GM12872 (cell line): ENCODE measurements around the gene ANKRD63.

Experiments
- TF ChIP-seq, protein P1 (sequence below): IDR thresholded peaks from 3 replicates; pipeline ENCODE4 v1.5.1; 2011; ENCODE audit warnings: low read depth, mild to moderate bottlenecking, low read length, moderate library complexity; ENCODE audit not compliant: insufficient read depth

The ANKRD63 gene

DNA sequence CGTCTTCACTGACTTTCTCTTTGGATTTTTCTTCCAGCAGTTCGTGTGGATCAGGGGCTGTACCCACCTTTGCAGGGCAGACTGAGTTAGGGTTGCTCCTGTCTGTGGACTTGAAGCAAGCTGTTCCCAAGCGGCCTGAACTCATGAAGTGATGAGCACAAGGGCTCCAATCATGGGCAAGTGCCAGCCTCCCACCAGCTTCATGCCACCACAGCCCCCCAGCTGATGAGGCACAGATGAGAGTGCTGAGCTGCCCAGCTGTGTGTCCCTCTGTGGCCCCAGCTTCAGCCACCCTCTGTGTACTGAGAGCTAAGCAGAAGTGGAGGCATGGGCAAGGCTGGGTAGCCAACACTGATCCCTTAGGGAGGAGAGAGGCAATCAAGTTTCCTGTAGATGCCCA is 28.1 kb upstream of the ANKRD63 start:
- TF ChIP-seq, protein P1, sequence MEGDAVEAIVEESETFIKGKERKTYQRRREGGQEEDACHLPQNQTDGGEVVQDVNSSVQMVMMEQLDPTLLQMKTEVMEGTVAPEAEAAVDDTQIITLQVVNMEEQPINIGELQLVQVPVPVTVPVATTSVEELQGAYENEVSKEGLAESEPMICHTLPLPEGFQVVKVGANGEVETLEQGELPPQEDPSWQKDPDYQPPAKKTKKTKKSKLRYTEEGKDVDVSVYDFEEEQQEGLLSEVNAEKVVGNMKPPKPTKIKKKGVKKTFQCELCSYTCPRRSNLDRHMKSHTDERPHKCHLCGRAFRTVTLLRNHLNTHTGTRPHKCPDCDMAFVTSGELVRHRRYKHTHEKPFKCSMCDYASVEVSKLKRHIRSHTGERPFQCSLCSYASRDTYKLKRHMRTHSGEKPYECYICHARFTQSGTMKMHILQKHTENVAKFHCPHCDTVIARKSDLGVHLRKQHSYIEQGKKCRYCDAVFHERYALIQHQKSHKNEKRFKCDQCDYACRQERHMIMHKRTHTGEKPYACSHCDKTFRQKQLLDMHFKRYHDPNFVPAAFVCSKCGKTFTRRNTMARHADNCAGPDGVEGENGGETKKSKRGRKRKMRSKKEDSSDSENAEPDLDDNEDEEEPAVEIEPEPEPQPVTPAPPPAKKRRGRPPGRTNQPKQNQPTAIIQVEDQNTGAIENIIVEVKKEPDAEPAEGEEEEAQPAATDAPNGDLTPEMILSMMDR: no peak

DNA sequence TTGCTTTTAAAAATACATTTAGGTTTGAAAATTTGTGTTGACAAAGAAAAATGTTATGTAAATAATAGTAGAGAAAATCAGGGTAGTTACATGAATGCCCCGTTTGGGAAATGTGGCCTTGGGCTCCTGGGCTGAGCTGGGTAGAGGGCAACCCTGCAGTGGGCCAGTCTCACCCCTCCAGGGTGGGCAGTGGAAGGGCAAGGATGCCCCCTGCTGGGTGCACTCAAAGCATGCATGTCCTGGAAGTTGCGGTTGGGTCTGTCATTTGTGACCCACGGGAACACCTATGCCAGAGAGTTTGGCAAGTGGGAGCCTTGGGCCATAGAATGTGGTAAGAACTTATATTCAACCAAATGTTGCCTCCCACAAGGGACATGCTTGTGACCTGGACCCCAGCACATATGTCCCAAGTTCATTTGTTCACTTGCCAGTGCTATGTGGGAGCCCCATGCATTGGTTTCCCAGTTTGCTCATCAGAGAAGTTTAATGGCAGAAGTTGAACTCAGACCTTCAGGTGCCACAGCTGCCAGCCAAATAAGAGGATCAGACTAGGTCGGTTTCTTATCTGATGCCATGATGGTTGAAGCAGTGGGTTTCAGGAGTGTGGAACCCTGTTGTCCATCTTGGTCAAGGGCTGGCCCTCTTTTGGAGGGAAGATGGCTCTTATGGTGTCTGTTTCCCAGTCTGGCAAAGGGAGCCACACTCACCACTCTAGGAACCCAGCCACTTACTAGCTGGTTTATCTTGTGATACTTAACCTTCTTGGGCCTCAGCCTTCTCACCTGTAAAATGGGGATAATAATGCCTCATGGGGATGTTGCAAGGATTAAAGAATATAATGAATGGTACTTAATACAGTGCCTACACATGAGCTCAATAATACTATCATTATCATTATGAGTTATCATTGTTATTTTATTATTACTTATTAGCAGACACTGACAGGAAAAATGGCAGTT is 27.4 kb upstream of the ANKRD63 start:
- TF ChIP-seq, protein P1: peak; percentile 89

DNA sequence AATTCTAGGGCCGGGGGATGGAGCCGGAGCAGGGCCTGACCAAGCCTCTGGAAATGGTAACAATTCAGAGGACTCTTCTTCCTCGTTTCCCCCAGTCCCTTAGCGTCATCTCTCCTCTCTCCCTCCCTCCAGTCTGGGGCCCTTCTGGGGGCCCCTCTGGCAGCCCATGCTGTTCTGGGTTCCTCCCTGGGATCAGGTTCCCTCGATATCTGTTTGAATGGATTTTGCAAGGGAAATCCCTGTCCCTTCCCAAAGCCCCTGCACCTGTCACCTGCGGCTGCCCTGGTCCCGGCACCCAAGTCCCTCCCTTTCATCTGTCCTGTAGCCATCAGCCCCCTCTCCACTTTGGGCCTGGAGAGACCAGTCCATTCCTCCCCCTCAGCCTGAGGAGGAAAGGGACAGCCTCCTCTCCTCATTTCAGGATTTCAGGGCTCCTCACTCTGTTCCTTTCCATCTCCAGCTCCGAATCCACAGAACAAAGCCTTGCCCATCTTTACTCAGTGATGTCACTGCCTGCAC is 26.5 kb upstream of the ANKRD63 start:
- TF ChIP-seq, protein P1: no peak

DNA sequence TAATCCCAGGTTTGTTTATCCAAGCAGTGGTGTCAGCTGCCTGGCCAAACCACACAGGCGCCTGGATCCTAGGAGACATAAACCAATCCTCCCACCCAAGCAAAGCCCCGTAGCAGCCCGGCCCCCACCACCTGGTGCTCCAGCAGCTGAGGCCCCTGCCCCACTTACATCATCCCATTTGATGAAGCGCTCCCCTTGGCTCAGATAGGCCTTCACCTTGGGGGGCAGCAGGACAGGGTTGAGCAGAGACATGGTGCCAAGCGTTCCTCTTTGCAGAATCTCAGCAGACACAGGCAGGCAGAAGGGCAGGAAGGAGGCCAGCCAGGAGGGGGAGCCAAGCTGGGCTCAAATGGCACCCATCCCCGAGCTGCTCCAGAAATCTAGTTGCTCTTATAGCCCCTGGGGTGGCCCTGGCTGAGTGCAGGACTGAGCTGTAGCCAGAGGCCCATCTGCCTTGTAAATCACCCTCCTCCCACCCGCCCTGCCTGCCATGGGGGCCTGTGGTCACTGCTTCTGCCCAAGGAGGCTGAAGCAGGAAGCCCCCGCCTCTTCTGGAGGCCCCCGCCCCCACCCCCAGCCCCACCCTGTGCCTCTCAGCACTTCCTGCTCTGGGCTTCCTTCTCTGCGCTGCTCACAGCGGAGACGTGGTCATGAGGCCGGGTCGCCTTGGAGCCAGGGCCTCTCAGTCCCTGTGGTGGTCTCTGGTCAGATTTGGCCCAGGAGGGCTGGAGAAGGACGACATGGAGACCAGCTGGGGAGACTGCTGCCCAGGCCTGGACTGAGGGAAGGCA is 24.8 kb upstream of the ANKRD63 start, which contains the start of gene PLCB2:
Gene PLCB2, minus strand, starts transcription at position 515 of the 791 bp plus-strand sequence. Its CDS starts 263 bp downstream, at position 252.
- TF ChIP-seq, protein P1: peak; percentile 75

DNA sequence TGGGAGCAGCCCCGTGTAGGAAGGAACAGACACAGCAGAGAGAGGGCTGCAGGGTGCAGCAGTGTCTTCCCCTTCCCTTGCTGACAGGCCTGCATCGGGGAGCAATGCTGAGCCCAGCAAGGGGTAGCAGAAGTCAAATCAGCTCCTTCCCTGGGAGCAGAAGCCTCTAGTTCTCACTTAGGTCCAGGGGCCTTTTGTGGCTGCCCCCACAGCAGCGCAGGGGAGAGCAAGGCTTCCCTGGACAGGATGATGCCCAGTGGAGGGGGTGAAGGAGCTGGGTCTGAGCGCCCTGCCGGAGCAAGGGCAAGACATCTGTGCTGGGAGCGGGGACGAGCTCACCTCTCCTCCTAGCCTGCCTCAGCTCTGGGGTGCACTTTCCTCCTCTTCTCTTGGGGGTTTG is 24.0 kb upstream of the ANKRD63 start:
- TF ChIP-seq, protein P1: no peak

DNA sequence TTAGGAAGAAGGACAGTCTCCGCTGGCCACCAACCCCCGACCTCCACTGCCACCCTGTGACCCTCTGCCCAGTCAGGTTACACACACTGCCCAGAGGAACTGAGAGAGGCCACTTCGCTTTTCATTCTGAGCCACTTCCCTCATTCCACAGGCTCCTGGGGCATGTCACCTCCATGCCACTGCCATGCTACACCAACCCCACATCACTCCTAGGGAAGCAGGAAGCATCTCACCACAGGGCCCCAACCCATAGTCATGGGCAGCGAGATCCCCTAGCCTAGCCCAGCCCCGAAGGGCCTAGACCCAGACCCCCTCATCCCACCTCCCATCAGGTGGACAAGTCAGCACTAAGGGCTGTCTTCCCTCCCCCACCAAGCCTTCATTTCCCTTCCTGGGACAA is 23.5 kb upstream of the ANKRD63 start:
- TF ChIP-seq, protein P1: no peak

DNA sequence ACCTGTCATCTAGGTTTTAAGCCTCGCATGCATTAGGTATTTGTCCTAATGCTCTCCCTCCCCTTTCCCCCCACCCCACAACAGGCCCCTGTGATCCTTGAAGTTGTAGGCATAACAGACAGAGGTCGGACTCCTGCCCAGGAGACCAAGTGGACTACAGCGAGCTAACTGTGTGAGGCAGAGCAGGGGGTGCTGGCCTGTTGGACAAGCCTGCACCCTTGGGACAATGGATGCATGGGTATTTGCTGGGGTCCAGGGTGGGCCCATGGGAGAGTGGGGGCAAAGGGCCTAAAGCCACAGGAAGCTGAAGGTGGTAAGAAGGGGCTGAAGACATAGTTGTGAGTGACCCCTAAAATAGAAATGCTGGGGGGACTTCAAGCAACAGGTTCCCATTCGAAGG is 22.4 kb upstream of the ANKRD63 start:
- TF ChIP-seq, protein P1: no peak
